HL-60 (cell line): Measurements from ENCODE around the gene FASN.
"Not testable (repeated sequence)": the region's sequence is repeated elsewhere in the genome, so short reads cannot be mapped to it uniquely, and the experiment has no call there.

Experiments used
- CTCF ChIP-seq: IDR thresholded peaks from one replicate; pipeline ENCODE4 v1.5.1; 2011; ENCODE audit warnings: low read length, control low read depth, inconsistent platforms; ENCODE audit not compliant: insufficient read depth
- GABPA ChIP-seq: IDR thresholded peaks from 2 replicates; pipeline ENCODE4 v1.6.1; 2012; ENCODE audit warnings: low read depth

- not testable (repeated sequence) for TF ChIP-seq CTCF, GABPA
These were observed 41.9 kb upstream of the FASN start for GRCh38 chr17:82139961-82140360.
